Measurements from ENCODE around the gene FA2H.

FA2H gene

DNA sequence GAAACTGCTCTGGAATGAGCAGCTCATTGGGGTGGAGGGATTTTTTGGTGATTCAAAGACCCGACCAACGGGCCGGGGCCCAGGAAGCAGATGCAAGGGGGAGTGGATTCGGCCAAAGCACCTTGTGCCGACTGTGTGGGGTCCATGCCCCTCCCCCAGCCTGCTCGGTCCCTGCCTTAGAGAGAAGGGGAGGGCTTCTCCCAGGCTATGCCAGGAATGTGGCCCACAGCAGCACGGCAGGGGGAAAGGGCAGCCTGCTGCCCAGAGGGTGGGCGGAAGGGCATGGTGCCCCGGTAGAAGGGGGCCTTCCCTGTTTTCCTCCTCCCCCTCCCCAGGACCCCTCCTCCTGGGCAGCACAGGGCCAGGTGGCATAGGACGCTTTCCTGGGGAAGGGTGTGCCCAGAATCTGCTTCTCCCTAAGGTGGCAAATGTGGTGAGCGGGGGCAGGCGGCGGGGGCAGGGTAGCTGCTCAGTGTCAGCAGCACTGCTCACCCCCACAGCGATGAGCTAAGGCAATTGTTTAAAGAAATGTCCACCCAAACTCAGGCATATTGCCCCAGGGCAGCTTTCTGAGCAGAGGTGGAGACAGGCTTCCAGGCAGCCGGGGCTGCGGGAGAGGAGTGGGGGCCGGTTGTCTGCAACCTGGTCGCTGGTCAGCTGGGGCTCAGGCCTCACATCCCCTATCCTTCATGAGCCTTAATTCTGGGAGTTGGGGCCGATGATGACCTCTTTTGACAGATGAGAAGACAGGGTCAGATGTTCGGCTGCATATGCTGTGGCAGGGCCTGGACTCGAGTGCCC is 40.1 kb downstream of the FA2H start:
- no peak overlapping the region for H3K9ac ChIP-seq (ENCODE audit: low read depth, low read length)
- H3K4me1 ChIP-seq (ENCODE audit: control insufficient read depth, insufficient read depth, low read length) = peaks cover 30% of the 10 kb centered on the region
- no peaks in the 10 kb centered on the region for H3K9me3 ChIP-seq (ENCODE audit: control insufficient read depth, insufficient read depth, low read length)
- H3K27ac ChIP-seq (ENCODE audit: low read depth, low read length) = peak overlapping the region; percentile 5
- no peaks in the 10 kb centered on the region for H3K36me3 ChIP-seq (ENCODE audit: control insufficient read depth, insufficient read depth, low read length)
- no peak overlapping the region for H3K4me3 ChIP-seq (ENCODE audit: low read depth, low read length)
- H3K27me3 ChIP-seq (ENCODE audit: control insufficient read depth, insufficient read depth, low read length) = no peaks in the 10 kb centered on the region

DNA sequence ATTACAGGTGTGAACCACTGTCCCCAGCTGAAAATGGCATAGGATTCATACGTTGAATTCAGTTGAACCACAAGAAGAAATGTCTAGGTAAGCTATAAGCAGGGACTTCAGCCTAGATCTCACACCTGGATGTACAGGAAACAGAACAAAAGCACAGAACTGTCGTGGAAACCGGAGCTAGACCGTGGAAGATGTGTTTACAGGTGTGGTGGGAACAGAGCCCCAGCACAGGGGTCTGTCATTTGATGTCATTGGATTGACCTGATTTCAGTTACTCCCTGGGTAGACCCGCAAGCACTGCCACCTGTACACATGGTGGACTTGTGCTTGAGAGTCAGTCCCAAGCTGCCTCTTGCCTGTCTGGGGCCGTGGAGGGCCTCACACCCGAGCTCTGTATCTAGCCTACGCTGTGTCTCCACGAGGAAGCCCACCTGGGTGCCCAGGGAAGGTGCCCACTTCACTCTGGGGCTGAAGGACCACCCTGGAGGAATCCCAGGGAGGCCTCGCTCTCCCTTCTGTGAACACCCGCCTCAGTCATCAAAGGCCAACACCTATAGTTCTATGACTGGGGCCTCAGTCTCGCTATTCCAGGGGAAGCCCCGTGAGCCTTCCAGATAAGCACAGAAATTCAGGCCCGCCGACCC is 41.8 kb downstream of the FA2H start:
- Histone ChIP-seq H3K27ac (ENCODE audit: low read depth, low read length) (no peak overlapping the region), H3K27me3 (ENCODE audit: control insufficient read depth, insufficient read depth, low read length) (no peaks in the 10 kb centered on the region), H3K36me3 (ENCODE audit: control insufficient read depth, insufficient read depth, low read length) (no peaks in the 10 kb centered on the region)

DNA sequence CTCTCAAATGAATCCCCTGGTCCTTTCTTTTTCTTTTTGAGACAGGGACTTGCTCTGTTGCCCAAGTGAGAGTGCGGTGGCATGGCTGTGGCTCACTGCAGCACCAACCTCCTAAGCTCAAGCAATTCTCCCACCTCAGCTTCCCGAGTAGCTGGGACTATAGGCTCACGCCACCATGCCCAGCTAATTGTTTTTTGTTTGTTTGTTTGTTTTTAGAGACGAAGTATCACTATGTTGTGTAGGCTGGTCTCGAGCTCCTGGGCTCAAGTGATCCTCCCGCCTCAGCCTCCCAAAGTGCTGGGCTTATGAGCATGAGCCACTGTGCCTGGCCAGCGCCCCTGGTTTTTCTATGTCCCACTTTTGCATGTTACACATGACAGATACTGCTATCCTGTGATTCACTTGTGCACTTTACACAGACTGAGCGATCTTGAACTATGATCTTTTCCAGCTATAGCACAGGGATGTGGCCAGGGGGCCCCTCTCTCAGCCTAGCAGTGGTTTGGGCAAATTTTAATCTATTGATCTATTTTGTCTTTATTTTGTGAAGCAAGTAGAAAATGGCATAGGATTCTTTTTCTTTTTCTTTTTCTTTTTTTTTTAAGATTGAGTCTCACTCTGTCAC is 42.7 kb downstream of the FA2H start:
- Histone ChIP-seq H3K4me1 (ENCODE audit: control insufficient read depth, insufficient read depth, low read length) (peaks cover 27% of the 10 kb centered on the region), H3K27me3 (ENCODE audit: control insufficient read depth, insufficient read depth, low read length) (no peaks in the 10 kb centered on the region), H3K9ac (ENCODE audit: low read depth, low read length) (no peak overlapping the region), H3K27ac (ENCODE audit: low read depth, low read length) (no peak overlapping the region), H3K4me3 (ENCODE audit: low read depth, low read length) (no peak overlapping the region), H3K9me3 (ENCODE audit: control insufficient read depth, insufficient read depth, low read length) (no peaks in the 10 kb centered on the region), H3K36me3 (ENCODE audit: control insufficient read depth, insufficient read depth, low read length) (no peaks in the 10 kb centered on the region)

More for the DNA sequence above, 41.8 kb downstream of the FA2H start:
- no peak overlapping the region for H3K9ac ChIP-seq (ENCODE audit: low read depth, low read length)
- peaks cover 27% of the 10 kb centered on the region for H3K4me1 ChIP-seq (ENCODE audit: control insufficient read depth, insufficient read depth, low read length)
- H3K9me3 ChIP-seq (ENCODE audit: control insufficient read depth, insufficient read depth, low read length) = no peaks in the 10 kb centered on the region
- H3K4me3 ChIP-seq (ENCODE audit: low read depth, low read length) = no peak overlapping the region

DNA sequence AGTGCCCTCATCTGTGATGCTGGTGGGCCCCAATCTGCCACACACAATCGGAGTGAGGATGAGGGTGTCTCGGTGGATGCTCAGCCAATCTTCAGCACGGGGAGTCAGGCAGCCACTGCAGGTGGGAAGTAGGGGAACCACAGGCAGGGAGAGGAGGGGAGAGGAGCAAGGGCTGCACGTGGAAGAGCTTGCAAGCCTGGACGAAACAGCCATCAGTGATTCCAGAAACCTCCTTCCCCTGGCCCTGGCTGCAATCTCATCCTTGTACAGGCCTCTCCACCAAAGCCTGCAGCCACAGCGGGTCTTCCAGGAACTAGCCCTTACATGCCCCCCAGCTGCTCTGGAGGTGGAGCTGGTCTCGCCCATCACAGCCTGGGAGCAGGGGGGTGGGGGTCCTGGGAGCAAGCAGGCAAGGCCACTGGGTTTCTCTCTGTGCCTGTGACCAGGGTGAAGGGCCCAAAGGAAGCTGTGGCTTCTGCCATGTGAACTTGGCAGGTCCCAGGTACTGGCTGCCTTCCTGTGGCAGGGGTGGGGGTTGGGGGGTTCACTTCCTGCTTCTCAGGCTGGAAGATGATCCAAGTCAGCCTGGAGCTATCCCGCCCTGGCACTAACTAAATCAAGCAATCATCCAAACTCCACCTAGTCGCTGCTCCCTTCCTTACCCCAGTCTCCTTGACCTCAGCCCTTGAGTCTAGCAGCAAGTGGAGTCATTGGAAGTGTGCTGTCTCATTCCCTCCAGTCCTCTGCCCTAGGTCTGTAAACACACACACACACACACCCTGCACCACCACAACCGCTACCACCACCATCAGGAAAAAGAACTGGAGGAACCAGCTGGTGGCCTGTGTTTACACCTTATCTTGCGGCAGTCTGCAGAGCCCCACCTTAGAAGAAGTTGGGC is 44.6 kb downstream of the FA2H start:
- Histone ChIP-seq H3K27me3 (ENCODE audit: control insufficient read depth, insufficient read depth, low read length) (no peaks in the 10 kb centered on the region), H3K36me3 (ENCODE audit: control insufficient read depth, insufficient read depth, low read length) (no peaks in the 10 kb centered on the region), H3K4me3 (ENCODE audit: low read depth, low read length) (no peak overlapping the region), H3K9ac (ENCODE audit: low read depth, low read length) (no peak overlapping the region), H3K4me1 (ENCODE audit: control insufficient read depth, insufficient read depth, low read length) (peaks cover 22% of the 10 kb centered on the region), H3K9me3 (ENCODE audit: control insufficient read depth, insufficient read depth, low read length) (no peaks in the 10 kb centered on the region), H3K27ac (ENCODE audit: low read depth, low read length) (no peak overlapping the region)

DNA sequence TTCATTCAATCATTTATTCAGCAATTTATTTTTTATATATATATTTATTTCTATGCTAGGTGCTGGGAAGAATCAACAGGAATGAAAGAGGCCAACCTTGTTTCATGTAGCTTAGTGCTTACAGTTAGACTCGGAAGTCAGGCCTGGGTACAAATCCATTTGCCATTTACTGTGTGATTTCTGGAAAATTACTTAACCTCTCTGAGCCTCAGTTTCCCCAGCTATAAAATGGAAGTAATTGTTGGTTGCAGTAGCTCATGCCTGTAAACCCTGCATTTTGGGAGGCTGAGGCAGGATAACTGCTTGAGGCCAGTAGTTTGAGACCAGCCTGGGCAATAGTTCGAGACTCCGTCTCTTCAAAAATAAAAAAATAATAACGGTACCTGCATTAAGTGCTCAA is 46.7 kb downstream of the FA2H start:
- no peak overlapping the region for H3K27ac ChIP-seq (ENCODE audit: low read depth, low read length)
- no peaks in the 10 kb centered on the region for H3K9me3 ChIP-seq (ENCODE audit: control insufficient read depth, insufficient read depth, low read length)
- H3K4me3 ChIP-seq (ENCODE audit: low read depth, low read length) = no peak overlapping the region
- H3K9ac ChIP-seq (ENCODE audit: low read depth, low read length) = no peak overlapping the region
- peaks cover 9% of the 10 kb centered on the region; the same call in 1 of the 2 replicates for H3K4me1 ChIP-seq (ENCODE audit: control insufficient read depth, insufficient read depth, low read length)
- no peaks in the 10 kb centered on the region for H3K27me3 ChIP-seq (ENCODE audit: control insufficient read depth, insufficient read depth, low read length)
- no peaks in the 10 kb centered on the region for H3K36me3 ChIP-seq (ENCODE audit: control insufficient read depth, insufficient read depth, low read length)

DNA sequence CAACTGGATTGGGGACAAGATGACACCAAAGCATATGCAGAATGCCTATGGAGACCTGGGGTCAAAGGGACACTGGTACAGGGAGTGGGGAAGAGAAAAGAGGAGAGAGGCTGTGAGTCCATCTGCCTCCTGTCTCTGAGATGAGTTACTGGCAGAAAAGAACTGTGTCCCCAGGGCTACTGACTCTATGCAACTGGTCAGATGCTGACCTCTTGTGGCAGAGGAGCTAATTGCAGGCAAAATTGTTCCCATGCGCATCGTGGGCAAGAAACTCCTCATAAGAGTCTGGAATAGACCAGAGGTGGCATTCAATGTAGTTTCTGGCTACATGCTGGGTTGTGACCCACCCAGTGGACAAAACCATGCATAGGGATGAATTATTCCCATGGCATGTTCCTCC is 47.9 kb downstream of the FA2H start:
- no peaks in the 10 kb centered on the region for H3K9me3 ChIP-seq (ENCODE audit: control insufficient read depth, insufficient read depth, low read length)
- no peak overlapping the region for H3K4me3 ChIP-seq (ENCODE audit: low read depth, low read length)
- no peak overlapping the region for H3K27ac ChIP-seq (ENCODE audit: low read depth, low read length)
- H3K4me1 ChIP-seq (ENCODE audit: control insufficient read depth, insufficient read depth, low read length) = peaks cover 9% of the 10 kb centered on the region; the same call in 1 of the 2 replicates
- H3K27me3 ChIP-seq (ENCODE audit: control insufficient read depth, insufficient read depth, low read length) = no peaks in the 10 kb centered on the region
- H3K36me3 ChIP-seq (ENCODE audit: control insufficient read depth, insufficient read depth, low read length) = no peaks in the 10 kb centered on the region
- H3K9ac ChIP-seq (ENCODE audit: low read depth, low read length) = no peak overlapping the region

DNA sequence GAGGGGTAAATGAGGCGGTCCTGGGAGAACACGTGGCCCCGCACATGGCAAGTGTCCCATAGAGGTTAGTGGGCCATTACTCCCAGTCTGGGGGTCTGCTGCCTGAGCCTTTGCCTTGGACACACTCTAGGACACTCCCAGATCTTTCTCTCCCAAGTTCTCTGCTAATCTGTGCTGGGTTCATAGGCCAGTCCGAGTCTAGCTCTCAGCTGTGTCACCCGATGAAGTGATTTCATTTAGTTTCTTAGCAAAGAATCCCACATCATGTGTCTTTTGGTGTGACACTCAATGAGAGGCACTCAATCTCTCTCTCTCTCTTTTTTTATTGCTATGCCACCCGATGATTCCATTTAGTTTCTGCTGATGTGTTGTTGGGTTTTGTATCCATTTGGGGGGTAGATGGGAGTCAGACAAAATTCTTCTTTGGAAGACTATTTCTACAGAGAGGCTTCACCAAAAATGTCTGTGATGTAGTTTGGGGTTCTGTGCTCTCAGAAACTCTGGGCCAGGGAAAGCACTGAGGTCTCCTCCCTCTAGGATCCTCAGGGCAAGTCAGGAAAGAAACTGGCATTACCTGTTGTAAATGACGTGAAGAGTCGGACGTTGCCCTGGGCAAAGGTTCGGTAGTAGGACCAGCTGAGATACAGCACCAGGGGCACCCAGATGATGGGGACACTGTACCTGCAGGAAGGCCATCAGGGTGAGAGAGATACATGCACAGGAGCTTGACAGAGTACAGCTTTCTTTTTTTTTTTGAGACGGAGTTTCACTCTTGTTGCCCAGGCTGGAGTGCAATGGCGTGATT is 48.8 kb downstream of the FA2H start:
- Histone ChIP-seq H3K4me1 (ENCODE audit: control insufficient read depth, insufficient read depth, low read length) (peaks cover 9% of the 10 kb centered on the region; the same call in 1 of the 2 replicates), H3K36me3 (ENCODE audit: control insufficient read depth, insufficient read depth, low read length) (no peaks in the 10 kb centered on the region), H3K9me3 (ENCODE audit: control insufficient read depth, insufficient read depth, low read length) (no peaks in the 10 kb centered on the region), H3K4me3 (ENCODE audit: low read depth, low read length) (no peak overlapping the region), H3K27ac (ENCODE audit: low read depth, low read length) (no peak overlapping the region), H3K27me3 (ENCODE audit: control insufficient read depth, insufficient read depth, low read length) (no peaks in the 10 kb centered on the region), H3K9ac (ENCODE audit: low read depth, low read length) (no peak overlapping the region)

DNA sequence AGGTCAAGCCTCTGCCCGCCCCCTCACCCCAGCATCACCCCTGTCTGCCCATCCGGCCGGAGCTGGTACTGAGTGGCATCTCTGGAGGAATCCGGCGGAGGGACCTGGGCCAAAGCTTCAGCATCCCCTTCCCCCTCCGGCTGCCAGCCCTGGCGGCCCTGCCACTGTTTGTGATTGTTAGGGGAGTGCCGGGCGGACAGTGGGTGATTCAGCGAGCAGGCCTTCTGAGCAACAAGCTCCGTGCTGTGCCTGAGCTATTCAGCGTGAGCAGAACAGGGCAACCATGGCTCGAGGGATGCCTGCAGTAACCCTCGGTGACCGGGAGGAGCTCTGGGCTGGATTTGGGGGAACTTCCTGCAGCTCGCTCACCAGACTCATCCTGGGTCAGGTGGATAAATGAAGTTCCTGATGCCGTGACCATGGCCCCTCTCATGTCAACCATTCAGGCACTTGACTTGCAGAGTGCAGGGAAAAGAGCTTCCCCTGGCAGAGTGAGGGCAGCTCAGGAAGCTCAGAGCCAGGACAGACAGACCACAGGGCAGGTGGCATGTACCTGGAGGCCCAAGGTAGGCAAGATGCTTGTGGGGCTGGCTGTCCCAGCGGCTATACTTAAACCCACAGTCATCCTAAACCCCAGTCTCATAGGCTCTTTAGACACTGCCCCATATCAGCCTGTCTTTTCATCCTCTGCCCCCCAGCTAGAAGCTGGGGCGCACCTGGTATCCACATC is 49.6 kb downstream of the FA2H start:
- Histone ChIP-seq H3K27ac (ENCODE audit: low read depth, low read length) (no peak overlapping the region), H3K36me3 (ENCODE audit: control insufficient read depth, insufficient read depth, low read length) (no peaks in the 10 kb centered on the region), H3K4me3 (ENCODE audit: low read depth, low read length) (no peak overlapping the region), H3K4me1 (ENCODE audit: control insufficient read depth, insufficient read depth, low read length) (peaks cover 5% of the 10 kb centered on the region; the same call in 1 of the 2 replicates), H3K9me3 (ENCODE audit: control insufficient read depth, insufficient read depth, low read length) (no peaks in the 10 kb centered on the region), H3K27me3 (ENCODE audit: control insufficient read depth, insufficient read depth, low read length) (no peaks in the 10 kb centered on the region), H3K9ac (ENCODE audit: low read depth, low read length) (no peak overlapping the region)

DNA sequence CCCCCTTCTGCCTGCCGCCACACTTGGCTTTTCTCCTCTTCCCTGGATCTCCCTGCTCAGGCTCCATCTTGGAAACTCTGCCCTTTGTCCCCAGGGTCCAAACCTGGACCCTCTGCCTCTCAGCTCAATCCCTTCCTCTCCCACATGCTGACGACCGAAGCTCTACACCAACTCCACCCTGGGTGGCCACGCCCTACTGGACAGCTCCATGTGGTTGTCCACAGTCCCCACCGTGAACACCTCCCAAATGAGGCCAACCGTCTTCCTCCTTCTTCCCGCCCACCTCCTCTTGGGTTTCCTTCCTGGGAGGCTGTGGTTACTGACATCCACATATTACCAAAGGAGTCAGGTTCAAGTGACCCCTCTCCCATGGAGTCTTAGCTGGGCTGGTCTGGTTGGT is 51.4 kb downstream of the FA2H start:
- no peak overlapping the region for H3K27ac ChIP-seq (ENCODE audit: low read depth, low read length)
- H3K4me1 ChIP-seq (ENCODE audit: control insufficient read depth, insufficient read depth, low read length) = no peaks in the 10 kb centered on the region
- H3K27me3 ChIP-seq (ENCODE audit: control insufficient read depth, insufficient read depth, low read length) = no peaks in the 10 kb centered on the region
- no peak overlapping the region for H3K4me3 ChIP-seq (ENCODE audit: low read depth, low read length)
- H3K9ac ChIP-seq (ENCODE audit: low read depth, low read length) = no peak overlapping the region
- no peaks in the 10 kb centered on the region for H3K9me3 ChIP-seq (ENCODE audit: control insufficient read depth, insufficient read depth, low read length)
- H3K36me3 ChIP-seq (ENCODE audit: control insufficient read depth, insufficient read depth, low read length) = no peaks in the 10 kb centered on the region

Data from HUES48 (cell line).